NOMO-1 treated with DMSO at 0.1 percent for 48 hours (cell line): Measurements from ENCODE around the gene MBNL1.
"Not testable (repeated sequence)": the region's sequence is repeated elsewhere in the genome, so short reads cannot be mapped to it uniquely, and the experiment has no call there.

Experiments used
- DNase-seq: peaks from one replicate; lab custom pipeline; 2025; ENCODE audit not compliant: unreplicated experiment; lab: John Stamatoyannopoulos, UW

The MBNL1 gene

GRCh38 chr3:152438181-152438580 is 169.5 kb downstream of the MBNL1 start:
- DNase-seq, result no peak

DNA sequence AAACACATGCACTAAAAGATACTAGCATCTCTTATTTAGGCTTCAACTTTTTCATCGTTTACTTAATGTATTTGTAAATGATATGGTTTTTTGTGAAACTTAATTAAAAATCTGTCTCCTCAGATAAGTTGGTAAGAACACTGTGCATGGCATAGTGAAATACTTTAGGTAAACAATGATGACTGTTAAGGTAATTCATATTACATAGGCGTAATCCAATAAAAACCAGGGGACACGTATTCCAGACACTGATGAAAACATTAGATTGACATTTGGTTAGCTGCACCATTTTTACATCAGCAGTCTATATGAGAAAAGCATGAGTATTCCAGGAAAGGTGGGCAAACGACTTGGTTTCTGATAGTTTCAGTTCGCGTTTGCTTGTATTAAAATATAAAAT is 170.0 kb downstream of the MBNL1 start:
- DNase-seq, result no peak

DNA sequence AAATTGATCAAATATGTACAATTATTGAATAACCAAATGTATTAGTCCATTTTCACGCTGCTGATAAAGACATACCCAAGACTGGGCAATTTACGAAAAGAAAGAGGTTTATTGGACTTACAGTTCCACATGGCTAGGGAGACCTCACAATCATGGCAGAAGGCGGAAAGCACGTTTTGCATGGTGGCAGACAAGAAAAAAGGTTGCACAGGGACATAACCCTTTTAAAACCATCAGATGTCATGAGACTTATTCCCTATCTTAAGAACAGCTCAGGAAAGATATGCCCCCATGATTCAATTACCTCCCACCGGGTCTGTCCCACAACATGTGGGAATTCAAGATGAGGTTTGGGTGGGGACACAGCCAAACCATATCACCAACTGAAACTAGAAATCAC is 171.5 kb downstream of the MBNL1 start:
- not testable (repeated sequence) for DNase-seq

DNA sequence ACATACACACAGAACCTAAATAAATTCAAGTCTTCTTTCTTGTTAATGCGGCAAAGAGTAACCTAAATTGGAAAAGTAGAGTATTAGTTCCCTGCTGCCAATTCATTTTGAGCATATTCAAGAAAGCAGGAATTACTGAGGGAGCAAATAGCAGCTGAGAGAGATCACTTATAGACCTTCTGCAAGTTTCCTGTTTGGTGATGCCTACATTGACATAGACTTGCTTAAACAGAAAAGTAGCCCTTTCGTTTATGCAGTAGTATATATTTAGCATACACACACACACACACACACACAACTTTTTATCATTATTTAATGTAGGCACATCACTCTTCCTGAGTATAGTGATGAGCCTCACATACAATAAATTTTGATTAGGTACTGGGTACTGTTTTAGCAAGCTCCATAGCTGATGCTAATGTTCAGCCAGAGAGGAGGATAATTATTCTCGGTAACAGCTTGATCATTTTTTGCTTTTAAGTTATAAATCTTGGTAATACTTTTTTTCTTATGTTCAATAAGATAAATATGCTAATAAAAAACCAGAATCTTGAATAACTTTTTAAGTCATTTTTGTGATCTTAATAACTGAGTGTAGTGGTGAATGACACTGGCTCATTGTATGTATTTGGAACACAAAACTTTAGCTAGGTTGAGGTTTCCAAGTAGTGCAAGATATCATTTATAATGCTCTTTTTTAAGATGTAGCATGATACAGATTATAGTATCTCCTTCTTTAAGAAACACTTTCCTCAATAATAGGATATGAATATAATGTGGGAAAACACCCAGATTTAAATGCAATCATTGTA is 174.7 kb downstream of the MBNL1 start:
- DNase-seq, result no peak

DNA sequence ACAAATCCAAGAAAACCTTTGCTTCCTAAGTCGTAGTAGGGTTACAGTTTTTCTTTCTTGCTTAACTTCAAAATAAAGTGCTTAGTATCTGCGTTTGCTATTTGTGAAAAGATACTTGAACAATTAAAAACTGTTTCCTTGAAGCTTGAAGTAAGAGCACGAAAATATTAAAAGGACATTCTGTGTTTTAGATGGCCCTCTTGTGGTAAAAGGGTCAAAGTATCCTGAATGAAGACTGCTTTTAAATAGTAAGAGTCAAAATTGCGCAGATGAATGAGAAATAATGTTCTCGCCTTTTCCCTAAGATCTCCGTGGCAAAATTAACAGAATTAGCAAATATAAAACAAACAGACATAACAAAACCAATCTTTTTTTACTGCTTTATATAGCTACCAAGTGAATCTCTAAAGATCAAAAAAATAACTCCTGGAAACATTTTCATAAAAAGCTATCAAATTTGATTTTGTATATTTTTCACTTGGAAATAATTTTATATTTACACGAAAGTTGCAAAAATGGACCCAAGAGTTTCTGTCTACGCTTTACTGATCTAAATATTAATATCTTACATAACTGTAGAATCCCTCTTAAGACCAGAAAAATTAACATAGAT is 175.4 kb downstream of the MBNL1 start:
- DNase-seq, result peak; percentile 36

GRCh38 chr3:152445212-152445611 is 176.5 kb downstream of the MBNL1 start:
- no peak for DNase-seq

- DNase-seq, result no peak
These were observed 177.8 kb downstream of the MBNL1 start for GRCh38 chr3:152446495-152446894.

DNA sequence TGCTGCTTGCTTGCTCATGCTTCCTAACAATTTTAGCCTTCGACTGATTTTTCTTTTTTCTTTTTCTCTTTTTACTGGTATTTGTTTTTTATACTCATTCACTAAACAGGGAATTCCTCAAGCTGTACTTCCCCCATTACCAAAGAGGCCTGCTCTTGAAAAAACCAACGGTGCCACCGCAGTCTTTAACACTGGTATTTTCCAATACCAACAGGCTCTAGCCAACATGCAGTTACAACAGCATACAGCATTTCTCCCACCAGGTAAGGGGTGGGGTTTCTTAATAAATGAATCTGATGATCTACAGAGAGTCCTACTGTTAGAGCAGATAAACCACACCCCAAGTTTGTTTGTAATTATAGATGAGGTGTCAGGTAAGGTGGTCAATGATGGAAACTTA is 178.8 kb downstream of the MBNL1 start:
- no peak for DNase-seq

DNA sequence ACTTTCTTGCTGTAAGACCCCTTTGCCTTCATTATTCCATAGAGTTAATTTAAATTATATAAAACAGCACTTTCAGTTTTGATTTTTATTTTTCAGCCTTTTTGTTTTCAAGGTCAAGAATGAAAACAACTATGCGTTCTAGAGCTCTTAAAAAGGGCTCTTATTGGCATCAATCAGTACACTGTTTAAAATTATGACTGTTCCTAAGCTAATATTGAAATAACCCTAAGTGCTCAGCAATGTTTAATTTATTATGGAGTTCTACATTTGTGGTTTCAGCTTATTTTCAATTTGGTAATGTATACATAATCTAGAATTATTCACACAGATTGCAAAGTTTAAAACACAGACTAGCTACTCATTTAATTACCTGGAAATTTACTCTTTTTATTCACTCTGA is 179.4 kb downstream of the MBNL1 start:
- DNase-seq, result no peak

DNA sequence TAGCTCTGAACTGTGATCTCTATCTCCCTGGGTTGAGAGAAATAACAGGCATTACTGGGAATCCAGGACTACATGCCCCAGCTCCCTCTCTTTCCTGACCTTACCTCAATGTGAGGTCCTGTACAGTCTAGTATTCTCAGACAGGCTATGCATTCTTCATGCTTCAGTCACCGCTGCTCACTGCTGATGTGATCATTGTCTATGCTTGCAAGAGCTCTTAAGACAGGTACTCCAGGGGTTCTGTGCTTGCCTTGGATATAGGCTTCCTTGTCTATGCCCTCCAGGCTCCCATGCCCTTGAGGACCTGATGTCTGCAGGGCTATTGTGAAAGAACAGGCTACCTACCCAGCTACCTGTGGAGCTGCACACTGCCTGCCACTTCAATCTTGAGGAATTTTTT is 183.6 kb downstream of the MBNL1 start:
- no peak for DNase-seq

DNA sequence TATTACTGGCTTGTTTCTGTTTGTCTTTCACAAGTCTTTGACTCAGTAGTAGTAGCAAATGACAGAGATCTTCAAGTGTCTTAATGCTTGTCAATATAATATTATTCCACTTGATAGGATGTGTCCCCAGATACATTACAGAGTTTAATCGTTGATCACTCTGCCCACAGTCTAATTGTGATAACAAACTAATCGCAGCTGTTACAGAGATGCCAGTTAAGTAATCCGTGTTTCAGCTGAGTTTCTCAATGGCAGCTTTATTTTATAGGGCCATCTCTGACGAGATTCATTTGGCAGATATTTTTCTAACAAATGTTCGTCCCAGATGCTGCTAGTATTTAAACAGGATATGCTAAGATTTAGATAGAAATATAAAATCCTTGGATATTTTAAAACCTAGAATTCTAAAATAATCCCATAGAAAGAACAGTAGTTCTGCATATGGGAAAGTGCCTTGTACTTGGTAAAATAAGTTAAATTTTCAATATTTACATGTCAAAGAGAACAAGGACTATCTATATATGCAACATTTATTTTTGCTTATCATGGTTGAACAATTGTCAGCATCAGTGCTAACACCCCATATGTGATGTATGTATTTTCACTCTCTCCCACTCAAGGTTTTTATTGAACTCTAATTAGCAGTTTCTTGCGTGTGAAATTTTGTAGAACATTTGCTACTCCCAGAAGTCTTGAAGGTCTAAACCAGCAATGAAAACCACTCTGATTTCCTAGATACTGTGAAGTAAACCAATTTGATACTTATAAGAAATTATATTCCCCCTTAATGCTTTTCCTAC is 185.5 kb downstream of the MBNL1 start:
- no peak for DNase-seq

- DNase-seq, result no peak
These were observed 187.3 kb downstream of the MBNL1 start for GRCh38 chr3:152455989-152456388.

GRCh38 chr3:152457500-152458375 is 189.0 kb downstream of the MBNL1 start:
- DNase-seq, result no peak

- DNase-seq, result no peak
These were observed 189.8 kb downstream of the MBNL1 start for GRCh38 chr3:152458376-152459117.

DNA sequence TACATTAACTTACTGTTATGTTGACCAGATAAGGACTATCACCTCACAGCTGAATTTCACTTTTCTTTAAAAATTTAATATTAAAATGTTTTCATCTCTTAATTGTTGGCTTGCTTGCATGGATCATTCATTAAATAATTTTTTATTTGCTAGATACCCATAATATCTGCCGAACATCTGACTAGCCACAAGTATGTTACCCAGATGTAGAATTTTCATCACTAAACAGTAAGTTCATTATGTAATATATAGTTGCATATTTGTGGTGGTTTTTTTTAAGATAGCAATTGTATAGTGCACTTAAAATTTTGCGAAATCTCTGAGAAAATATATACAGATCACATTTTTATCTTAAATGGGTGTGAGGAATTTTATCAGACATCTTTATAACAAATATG is 190.4 kb downstream of the MBNL1 start:
- no peak for DNase-seq

DNA sequence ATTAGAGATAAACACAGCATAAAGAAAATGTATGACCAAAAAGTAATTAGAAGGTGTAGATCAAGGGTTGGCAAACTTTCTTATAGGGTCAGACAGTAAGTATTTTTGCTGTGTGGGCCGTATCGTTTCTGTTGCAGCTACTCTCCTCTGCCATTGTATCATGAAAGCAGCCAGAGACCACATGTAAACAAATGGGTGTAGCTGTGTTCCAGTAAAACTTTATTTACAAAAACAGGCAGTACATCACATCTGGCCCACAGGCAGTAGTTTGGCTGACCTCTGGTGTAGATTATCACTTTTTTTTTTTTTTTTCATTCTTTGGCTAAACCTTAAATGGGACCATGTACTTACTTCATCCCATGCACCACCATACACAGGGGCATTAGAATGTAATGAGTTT is 190.8 kb downstream of the MBNL1 start:
- no peak for DNase-seq

- DNase-seq, result no peak
These were observed 192.2 kb downstream of the MBNL1 start for GRCh38 chr3:152460936-152461335.

DNA sequence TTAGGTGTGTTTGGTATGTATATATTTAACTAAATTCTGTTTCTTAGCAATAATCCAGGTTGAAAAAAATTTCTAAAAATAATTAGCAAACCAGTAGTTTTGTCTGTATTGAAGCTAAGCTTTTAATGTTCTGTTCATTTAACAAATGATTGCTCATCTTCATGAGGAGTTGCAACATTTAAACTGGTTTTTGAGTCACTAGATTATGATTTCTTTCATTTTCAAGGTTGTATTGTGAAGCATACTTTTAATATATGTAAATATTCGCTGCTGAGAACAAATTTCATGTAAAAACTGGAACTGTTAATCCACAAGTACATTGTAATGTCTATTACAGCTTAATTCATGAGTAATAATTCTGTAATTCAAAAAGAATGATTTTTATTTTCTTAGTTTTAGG is 192.7 kb downstream of the MBNL1 start:
- DNase-seq, result peak; percentile 21

DNA sequence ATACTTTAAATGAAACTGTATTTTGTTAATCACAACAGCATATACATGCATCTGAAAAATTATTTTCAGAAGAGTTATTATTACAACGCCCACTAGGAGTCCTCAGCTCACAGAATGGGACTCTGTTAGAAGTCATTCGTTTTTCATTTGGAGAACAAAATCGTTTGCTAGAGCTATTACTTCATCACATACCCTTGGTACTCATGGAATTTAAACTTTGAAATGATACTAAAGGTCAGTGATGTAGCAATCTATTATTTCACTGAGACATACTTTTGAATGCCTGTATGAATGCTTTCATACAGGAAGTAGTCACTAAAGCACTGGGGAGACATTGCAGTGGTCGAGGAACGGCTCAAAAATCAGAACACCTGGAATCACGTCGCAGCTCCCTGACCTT is 198.1 kb downstream of the MBNL1 start:
- peak; percentile 85 for DNase-seq
